NCI-H345 (cell line): ENCODE data around the gene OPHN1.
"Not testable (repeated sequence)": the region's sequence is repeated elsewhere in the genome, so short reads cannot be mapped to it uniquely, and the experiment has no call there.

ENCODE experiments used
- DNase-seq: peaks from one replicate; lab custom pipeline; 2025; lab: John Stamatoyannopoulos, UW

OPHN1 gene

DNA sequence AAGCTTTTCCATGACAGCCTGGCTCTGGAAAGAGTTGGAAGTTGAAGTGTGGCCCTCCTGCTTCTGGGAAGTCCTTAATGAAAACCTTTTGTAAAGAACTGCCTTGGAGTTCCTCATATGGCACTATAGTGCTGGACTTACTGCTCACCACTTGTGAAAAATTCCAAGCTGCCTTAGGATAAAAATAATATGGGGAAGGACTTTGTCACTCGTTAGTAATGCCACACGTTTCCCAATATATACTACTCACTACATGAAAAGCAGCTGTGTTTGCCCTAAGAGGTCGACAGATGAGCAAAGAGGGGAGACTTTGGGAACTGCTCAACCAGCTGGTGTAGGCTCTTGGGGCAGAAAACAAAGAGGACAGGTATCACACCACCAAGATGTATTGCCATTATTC lies 11.7 kb downstream of the OPHN1 start:
- no peak for DNase-seq

DNA sequence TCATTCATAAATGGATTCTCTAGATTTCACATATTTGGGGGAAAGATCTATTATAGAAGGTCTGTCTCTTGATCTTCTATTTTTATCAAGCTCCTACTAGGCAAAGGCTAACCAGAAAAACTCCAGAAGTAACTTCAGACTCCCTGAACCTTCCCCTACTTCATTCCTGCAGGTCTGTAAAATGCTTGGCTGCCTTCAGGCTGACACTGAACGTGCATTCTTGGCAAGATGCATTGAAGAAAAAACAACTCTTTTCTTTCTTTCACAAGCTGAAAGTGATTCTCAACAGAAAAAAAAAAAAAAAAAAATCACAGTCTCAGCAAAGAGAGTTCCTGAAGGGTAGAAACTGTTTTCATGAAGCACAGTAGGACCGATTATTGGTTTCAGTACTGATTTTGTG lies 12.7 kb downstream of the OPHN1 start:
- DNase-seq: no peak

DNA sequence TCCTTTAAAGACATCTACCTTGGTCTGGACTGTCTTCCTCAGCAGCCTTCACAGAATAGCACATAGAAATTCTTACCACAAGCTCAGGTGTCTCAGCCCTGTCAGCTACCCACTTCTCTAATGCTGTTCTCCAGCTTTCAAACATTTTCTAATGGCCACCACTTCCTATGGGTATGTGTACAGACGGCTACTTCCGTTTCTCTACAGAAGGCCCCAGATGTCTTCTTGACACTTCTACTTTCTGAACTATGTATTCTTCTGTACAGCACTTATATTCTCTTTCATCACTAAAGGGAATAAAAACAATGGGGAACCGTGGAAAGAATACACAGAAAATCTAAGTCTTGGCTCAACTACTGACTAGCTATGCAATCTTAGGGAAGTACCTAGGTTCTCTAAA lies 13.3 kb downstream of the OPHN1 start:
- DNase-seq: no peak

DNA sequence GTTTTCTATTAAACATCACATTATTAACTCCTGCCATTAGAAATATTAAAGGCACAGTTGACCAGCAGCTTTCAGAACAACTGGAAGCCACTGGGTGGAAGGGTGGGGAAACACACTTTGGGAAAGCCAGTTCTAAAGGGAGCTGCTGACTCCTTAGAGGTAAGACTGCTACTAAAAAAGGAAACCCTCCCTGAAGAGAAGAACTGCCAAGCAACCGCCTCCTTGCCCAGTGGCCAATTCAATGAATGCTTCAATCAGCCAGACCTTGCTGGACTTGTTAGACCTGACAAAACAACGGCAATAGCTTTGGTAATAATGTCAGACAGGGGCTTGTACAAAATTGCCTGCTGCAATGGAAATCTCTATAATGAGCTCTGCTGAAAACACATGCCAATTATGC lies 15.6 kb downstream of the OPHN1 start:
- DNase-seq: no peak

DNA sequence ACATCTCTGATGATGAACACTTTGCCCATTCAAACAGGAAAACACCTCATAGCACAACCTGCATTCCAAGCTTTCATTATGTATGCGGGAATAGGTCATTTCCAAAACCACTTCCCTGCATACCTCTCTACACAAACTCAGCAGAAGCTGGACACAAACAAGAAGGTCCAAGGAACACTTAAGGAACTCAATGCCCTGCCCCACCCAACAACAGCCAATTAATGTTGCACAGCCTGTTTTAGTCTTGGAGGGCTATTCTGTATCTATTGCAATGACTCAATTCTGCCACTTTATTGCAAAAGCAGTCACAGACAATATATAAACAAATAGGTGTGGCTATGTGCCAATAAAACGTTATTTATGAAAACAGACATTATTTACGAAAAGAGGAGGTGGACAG lies 16.7 kb downstream of the OPHN1 start:
- no peak for DNase-seq

DNA sequence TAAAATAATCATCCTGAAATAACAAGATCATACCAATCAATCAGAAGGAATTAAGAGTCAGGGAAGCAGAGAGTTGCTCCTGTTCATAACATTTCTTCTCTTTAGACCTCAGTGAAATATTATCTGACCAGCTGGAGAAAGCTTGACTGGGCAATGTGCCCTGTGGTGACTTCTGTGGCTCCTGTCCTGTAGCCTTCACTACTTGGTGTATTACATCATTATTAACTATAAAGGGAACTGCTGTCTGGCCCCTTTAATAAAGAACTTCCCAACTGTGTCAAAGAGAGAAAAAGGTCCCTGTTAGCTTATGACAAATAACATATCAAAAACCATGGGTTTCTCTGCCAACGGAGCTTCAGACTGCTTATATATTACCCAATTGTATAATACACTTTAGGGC lies 18.0 kb downstream of the OPHN1 start:
- no peak for DNase-seq

DNA sequence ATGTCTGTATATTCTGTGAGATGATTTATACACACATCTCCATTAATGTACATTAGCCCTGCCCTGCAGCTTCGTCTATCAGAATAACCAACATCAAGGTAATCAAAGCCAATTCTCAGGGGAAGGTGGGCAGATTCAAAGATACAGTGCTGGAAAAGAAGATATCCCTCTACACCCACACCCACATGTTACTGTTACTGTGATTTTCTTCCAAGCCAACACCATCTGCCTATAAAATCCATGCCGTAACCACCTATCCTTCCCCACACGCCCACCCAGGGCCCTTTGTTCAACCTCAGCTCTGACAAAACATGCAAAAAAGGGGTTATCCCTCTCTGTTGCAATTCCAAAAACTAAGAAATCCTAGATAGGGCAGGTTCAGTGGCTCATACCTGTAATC lies 20.0 kb downstream of the OPHN1 start:
- DNase-seq: no peak

DNA sequence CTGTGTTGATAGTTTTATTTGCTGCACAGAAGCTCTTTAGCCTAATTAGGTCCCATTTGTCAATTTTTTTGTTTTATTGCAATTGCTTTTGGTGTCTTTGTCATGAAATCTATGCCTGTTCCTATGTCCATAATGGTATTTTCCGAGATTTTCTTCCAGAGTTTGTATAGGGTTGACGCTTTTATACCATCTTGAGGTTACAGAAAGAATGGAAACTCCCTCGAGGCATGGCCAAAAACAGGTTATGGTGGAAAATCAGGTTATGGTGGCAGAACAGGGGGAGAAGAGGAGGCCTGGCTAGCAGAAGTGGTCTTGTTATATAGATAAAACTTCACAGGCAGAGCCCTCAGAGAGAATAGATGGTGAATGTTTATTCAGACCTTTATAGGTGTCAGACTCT lies 21.6 kb downstream of the OPHN1 start:
- no peak for DNase-seq

DNA sequence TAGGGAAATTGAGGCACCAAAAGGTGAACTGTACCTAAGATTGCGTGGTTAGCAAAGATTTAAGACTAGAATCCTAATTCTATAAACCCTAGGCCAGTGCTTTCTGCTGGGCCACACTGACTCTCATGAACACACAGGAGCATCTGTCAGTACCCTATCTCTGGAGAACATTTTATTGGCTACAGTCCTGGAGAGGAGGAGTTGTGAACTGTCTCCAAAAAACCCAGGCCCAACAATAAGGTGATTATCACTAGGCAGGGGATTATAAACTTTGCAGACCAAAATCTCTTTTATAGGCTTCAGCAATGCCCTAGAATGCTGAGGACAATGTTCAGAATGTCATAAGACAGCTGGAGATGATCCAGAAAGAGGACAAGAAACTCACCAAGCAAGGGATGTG lies 24.1 kb downstream of the OPHN1 start:
- no peak for DNase-seq

DNA sequence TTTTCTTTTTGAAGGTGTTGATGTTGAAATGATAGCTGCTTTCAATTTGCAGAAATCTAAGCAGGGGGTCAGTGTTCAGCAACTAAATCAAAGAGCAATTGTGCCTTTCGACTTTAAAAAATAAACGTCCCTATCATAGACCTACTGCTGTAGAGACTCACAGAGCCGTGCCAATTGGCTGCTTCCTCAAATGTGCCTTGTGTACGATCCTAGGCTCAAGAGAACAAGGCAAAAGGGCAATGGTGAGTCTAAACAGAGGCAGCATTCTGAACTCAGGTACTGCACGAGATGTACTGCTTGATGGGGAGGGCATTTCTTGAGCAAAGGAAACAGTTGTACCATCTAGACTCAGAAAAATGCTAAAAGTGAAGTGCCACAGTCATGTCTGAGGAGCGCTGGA lies 29.8 kb downstream of the OPHN1 start:
- no peak for DNase-seq

DNA sequence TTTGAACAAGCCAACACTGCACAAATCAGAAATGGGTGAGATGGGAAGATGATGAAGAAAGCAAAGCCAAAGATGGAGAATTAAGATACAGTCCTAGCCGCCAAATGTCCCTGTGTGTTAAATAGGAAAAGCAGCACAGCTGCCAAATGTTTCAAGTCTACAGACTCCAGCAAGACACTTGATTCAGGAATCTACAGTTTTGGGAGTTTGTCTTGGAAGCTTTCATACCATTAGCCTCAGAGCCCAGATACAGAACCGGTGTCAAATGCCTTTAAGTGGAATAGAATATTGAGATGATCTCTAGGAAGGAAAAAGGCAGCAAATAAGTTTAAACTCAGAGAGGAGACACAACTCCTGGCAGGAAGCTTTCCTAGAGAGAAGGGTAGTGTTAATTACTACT lies 30.3 kb downstream of the OPHN1 start:
- no peak for DNase-seq

DNA sequence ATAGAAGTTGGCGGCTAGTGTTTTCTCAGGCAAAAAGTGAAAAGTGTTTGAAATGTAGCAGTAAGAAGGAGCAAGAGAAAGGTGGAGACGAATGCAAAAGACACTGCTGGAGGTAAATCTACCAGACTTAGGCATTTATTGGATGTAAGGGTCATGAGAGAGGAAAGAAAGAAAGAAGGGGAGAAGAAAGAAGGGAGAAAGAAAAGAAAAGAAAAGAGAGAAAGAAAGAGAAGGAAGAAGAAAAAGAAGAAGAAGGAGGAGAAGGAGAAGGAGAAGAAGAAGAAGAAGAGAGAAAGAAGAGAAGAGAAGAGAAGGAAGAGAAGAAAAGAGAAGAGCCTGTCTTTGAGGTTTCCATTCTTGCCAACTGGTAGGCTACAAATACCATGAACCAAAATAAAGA lies 31.2 kb downstream of the OPHN1 start:
- no peak for DNase-seq

DNA sequence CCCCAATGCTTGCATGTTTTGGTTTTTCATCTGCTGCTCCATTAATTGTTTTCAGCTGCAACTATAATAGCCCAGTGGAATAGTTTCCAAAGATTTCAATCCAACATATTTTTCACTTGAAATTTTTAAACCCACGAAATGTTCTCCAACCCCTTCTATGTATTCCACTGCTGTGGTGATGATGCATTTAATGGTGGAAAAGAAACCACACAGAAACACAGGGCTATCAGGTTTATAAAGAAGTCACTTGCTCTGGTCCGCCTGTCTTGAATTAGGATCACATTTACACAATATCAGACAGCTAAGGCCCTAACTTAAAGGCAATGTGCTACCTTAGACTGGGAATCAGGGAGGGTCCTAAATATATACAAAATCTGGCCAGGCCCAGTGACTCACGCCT lies 35.0 kb downstream of the OPHN1 start:
- DNase-seq: no peak

DNA sequence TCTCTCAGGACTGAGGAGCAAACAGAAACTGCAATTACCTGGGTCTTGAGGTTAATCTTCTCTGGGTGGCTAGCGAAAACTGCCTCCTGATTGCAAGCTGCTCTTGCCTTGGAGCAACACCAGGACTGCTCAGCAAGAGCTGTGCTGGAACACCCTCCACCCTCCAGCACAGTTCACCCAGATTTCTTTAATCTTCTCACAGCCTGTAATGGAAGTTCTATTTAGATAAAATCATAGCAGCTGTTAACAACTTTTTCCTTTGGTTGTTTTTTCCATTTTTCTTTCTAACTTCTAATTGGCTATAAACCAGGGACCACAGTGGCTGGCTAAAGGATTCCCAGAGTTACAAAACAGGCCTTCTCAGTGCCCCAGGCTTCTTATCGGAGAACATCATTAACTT lies 36.3 kb downstream of the OPHN1 start:
- DNase-seq: no peak

DNA sequence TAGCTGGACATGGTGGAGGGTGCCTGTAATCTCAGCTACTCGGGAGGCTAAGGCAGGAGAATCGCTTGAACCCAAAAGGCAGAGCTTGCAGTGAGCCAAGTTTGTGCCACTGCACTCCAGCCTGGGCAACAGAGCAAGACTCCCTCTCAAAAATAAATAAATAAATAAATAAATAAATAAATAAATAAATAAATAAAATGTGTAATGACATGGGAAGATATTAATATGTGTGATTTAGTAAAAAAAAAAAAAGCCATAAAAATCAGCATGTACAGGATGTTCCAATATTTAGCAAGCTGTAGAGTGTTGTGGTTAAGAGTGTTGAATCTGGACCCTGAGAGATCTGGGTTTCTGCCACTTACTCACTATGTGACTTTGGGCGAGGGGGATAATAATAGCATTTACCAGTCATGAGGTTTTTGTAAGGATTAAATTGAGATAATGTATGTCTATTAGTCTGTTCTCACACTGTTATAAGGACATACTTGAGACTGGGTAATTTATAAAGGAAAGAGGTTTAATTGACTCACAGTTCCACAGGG lies 43.8 kb downstream of the OPHN1 start:
- not testable (repeated sequence) for DNase-seq

DNA sequence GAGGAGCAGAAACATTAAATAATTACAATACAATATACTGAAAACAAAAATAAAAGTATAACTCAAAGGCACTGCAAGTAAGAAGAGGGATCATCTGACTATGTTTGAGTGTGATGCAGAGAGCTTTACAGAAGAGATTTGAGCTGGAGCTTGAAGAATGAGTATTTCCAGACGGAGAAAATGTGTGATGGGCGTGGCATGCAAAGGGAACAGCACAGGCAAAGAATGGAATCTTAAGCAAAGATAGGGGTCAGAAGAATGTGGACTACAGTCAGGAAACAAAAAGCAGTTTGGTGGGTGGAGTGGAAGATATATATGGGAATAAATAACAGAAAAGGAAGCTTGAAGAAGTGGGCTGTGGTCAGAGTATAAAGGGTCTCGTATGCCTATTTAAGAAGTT lies 45.5 kb downstream of the OPHN1 start:
- DNase-seq: no peak

DNA sequence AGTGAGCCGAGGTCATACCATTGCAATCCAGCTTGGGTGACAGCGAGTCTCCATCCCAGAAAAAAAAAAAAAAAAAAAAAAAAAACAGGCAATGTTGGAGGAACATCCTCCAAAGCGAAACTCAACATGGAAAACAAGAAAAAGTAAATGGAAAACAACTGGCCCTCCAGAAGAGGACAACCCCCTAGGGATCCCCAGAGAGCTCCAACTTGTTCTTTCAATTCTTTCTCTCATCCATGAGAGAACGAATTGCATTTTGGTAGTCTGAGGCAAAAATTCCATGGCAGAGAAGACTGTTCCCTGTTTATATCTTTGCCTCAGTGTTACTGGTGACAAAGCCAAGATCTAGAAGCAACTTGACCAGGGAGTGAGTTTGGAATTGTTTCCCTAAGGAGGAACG lies 49.8 kb downstream of the OPHN1 start:
- DNase-seq: no peak

DNA sequence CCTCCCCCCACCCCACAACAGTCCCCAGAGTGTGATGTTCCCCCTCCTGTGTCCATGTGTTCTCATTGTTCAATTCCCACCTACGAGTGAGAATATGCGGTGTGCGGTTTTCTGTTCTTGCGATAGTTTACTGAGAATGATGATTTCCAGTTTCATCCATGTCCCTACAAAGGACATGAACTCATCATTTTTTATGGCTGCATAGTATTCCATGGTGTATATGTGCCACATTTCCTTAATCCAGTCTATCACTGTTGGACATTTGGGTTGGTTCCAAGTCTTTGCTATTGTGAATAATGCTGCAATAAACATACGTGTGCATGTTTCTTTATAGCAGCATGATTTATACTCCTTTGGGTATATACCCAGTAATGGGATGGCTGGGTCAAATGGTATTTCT lies 55.7 kb downstream of the OPHN1 start:
- DNase-seq: not testable (repeated sequence)

DNA sequence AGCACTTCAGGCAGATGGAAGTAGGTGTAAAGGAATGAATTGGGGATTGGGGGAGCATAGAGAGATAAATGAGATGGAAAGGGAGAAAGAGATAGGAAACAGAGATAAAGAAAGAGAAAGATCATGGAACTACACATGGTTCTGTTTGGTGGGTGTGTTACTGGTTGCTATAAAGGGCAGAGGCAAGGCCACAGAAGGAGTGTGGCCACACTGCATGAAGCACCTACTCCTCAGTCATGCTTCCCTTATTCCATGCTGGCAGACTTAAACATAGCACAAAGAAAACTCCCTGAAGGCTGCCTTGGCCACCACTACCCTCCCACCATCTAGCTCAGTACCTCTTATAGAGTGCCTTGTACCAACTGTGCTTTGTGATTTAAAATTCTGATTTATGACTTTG lies 56.9 kb downstream of the OPHN1 start:
- DNase-seq: no peak

DNA sequence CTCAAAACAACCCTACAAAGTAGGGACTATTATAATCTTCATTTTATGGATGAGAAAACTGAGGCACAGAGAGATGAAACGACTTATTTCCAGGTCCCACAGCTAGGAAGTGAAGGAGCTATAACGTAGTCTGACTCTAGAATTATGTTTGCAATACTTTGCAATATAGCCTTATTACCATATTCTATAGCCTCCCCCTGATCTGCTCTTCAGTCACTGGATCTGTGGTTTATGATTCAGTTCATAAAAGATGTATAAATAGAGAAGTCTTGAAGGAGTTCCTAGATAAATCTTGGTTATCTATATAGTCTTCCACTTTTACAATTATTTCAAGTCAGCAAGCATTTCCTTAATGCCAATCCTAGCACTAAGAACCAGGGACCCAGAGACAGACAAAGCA lies 57.5 kb downstream of the OPHN1 start:
- DNase-seq: no peak

DNA sequence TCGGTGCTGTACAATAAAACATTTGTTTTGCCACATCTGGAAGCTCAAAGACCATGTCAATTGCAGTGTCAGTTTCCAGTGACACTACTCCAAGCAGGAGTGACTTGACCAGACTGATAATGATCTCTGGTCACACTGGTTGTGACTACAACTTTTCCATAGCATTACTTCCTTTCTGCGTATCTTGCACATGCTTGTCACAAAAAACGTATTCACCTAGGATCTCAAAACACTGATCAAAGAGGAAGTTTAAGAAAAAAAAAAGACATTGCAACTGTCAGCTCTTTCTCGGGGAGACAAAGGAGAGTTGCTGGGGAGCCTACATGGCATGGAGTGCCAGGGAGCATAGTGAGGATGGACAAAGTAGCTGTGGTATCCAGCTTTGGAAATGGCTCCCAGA lies 60.6 kb downstream of the OPHN1 start:
- no peak for DNase-seq

DNA sequence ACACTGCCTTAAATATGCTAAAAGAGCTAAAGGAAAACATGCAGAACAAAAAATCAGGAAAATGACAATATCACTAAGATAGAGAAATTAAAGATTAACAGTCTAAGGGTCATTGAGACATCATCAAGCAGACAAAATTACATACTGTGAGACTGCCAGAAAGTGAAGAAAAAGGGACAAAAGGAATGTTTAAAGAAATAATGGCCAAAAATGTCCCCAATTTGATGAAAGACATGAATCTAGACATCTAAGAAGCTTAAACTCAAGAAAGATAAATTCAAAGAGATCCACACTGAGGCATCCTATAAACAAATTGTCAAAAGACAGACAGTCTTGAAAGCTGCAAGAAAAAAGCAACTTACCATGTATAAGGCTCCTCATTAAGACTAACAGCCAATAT lies 63.7 kb downstream of the OPHN1 start:
- no peak for DNase-seq

DNA sequence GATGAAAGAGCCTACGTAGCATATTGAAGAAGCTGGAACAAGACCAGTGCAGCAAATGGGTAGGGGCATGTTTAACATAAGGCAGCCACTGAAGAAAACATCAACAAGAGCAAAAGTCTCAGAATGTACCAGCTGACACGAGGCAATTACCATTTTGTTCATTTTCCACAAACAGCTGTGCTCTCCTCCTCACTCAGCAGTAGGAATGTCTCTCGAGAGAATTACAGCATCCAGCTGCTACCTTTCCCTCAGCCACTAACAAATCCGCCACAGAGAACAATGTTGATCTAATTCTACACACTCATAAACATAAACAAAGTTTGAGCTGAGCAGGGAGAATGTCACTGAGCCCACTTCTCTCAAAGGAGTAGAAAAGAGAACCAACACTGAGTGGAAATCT lies 68.0 kb downstream of the OPHN1 start:
- no peak for DNase-seq

DNA sequence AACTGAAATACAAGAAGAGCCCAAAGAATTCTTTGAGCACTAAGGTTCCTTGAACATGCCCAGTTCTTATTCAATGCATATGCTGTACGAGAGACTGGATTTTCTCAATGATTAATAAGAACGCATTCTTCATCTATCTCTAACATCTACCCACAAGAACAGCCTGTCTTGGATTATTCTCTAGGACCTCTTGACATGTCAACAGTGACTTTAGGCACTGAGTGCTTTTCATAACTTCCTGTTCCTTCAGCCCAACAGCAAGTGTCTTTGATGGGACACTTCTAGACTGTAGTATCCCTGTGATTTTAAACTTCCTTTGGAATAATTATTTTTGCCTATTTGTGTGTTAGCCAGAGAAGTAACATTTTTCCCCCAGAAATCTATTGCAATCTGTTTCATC lies 69.3 kb downstream of the OPHN1 start:
- no peak for DNase-seq

DNA sequence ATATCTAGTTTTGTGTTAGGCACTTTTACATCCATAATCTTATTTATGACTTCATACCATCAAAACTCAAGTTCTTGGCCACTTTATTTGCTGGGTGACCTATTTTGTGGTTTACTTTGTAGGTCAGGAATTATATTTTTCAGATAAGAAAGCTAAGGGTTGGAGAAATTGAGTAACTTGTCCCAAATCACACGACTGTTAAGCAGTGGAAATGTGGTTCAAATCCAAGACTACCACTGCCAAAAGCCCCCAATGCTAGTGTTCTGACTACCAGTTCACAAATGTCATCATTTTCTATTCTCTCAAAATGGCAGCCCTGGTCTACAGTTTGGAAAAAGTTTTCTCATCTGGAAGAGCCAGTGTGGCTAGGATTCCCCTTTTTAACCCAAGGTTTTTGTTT lies 74.6 kb downstream of the OPHN1 start:
- DNase-seq: no peak
